CD4-positive, alpha-beta T cell treated with Interleukin-6 at 100 ng/mL for 8 hours (primary cell): ENCODE measurements around the gene NSL1.

ENCODE experiments used
- DNase-seq: peaks from one replicate; pipeline ENCODE4 v3.0.0-alpha.2; 2020; ENCODE audit warnings: mixed read lengths, low spot score

Gene NSL1

DNA sequence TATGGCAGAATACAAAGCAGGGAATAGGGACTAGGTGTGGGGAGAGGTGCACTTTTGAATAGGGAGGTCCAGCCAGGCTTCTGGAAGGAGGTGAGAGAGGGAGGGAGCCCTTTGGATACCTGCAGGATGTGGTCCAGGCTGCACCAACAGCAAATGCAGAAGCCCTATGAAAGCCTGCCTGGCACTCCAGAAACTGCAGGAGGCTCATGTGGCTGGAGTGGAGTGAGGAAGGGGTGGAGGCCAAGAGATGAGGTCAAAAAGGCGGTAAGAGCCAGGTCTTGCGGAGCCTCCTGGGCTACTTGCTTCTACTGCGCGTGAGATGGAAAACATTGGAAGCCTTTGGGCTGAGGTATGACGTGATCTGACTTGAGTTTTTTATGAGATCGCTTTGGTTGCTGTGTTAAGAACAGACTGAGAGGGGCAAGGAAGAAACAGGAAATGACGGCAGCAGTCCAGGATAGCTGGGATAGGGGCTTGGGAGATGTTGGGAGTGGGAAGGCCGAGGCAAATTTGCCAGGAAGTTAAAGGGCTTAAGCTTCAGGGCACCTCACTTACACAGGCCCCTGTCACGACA lies 87.5 kb downstream of the NSL1 start:
- no peak for DNase-seq

GRCh38 chr1:212702672-212703071 lies 88.9 kb downstream of the NSL1 start:
- no peak for DNase-seq

DNA sequence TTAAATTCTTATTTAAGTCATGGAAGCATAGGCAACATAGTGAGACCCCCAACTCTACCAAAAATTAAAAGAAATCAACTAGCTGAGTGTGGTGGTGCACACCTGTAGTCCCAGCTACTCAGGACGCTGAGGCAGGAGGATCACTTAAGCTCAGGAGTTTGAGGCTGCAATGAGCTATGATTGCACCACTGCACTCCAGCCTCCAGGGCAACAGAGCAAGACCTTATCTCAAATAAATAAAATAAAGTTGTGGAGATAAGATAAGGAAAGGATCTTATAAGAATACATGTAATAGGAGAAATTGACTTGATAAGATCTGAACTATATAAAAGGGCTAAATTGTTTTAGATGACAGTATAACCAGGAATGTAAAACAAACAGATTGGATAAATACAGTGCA lies 89.7 kb downstream of the NSL1 start:
- DNase-seq, result no peak

DNA sequence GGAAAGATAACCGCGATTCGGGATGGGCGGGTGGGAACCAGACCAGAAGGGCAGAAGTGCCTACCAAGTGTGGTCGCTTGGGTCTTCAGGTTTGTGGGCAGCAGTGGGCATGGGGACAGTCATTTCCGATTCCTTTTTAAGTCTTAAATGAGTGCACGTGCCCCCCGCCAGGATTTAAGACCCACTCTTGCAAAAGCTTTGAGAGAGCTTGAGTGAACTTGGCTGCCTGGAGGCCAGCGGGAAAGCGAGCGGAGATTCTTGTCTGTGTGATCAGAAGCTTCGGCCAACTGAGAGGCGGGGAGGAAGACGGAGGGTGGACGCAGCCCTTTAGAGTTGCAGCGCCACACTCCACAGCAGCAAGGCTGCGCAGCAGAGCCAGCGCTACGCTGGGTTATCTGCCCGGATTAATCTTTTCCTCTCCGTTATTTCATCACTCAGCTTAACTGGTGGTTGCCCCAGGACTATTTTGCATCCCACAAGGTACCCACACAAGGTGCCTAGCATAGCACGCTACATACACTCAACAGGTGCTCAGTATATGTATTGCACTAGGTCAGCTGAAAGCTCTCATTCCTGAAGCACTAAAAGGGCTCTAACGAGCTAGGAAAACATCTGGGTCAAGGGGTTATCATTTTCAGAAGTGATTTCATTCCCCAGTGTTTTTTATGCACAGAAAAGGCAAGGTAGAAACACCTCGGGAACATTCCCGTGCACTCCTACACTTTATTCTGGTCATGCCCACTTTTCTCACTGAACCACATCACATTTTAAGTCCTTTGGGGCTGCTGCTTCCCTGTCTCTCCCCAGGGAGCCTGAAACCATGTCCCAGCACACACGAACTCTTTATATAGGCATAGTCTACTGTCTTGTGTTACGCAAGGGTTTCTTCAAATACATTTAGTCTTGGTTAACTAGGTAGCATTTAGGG lies 90.4 kb downstream of the NSL1 start:
- DNase-seq, result no peak

DNA sequence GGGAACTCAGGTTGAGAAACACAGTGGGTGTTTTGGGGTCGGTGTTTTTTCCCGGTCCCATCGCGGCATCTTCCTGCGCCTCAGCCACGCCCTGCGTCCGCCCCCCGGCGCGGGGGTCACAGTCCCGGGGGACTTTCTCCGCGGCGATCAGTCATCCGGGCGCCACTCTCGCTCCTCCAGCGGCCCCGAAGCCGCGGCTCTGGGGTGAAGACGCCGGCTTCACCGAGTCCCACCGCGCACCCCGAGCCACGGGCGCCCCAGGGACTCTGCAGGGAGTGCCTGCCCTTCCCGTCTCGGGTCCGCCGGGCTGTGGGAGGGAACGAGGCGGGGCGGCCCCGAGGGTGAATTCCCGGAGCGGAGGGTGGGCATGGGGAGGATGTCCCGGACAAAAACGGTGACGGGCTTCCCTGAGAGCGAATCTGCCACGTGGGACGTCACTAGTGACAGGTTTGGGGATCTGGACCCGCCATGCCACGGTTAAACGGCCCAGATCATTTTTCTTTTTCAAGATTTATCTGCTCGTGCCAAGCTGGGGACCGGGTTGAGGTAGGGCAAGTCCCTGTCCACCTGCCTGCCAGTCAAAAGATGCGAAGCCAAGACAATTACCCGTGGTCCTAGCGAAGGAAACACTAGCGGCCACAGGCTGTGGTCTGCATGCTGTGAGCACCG lies 91.2 kb downstream of the NSL1 start:
- peak; percentile 19 for DNase-seq

DNA sequence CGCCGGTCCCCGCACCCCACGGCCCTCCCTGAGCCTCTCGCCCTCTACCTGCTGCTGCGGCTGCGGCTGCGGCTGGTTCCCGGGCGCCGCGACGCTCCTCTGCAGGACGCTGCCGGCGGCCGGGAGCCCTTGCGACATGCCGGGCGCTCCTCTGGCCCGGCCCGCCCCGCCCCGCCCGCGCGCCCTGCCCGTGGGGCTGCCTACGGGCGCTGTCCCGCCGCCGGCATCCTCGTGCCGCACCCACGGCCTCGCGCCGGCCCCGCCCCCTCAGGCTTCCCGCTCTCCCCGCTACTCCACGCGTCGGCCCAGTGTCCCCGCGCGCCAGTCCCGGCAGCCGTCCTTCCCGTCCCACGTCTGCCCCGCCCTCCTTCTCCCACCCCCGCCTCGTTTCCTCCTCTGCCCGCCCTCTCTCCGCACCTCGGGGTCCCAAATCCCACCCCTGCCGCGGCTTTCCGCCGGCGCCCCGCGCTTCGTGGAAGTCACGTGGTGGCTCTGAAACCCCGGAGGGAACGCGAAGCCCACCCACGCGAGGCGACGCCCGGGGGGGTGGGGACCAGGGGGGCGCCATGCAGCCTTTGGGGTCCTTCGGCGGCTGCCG lies 91.9 kb downstream of the NSL1 start, which contains the start of gene BATF3:
BATF3 (minus strand) TSS at position 216 of the 598 bp plus-strand sequence; CDS start at position 138, 78 bp downstream.
- peak; percentile 37 for DNase-seq

DNA sequence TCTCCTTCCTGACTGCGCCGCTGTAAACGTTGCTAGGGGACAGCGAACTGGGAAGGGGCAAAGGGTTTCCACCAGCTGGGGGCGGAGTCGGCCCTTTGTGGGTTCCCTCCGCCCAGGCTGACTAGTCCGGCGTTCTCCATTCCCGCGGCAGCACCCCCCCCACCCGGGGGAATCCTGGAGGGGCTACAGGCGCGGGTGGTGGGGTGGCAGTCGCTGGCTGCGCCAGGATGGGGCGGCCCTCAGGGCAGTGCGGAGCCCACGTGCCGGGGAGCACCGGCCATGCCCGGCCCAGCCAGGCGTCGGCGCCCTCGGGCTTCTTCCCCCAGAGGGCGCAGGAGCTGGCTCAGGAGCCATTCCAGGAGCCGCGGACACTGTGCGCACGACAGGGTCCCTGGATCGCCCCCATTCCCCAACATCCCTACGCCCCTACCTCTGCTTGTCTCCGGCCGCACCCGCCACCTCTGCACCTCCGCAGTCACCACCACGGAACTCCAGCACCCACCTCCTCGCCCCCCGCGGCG lies 92.4 kb downstream of the NSL1 start:
- peak; percentile 33 for DNase-seq

DNA sequence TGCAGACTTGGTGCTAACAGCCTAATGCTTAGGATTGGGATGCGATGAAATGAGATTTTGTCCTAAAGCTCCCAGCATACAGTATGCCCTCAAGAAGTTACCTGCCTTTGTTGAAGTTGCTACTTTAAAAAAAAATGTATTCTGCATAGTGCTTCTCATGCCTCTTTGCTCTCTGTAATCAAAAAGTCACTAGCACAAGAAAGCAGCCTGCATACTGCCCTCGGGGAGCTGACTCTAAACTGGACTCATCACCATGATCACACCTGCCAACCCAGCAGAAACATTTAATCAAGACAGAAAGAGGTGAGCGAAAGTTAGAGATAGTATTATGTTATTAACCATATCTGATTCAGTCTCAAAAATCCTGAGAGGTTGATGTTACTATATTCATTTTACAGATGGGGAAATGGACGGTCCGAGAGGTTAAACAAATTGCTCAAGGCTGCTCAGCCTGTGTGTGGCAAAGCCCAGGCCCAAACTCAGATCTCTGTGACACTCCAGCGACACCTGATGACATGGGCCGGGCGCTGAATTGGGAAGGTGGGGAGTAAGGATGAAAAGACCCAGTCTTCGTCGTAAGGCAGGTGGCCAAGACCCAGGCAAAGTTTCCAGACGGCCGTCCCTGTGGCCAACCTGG lies 93.0 kb downstream of the NSL1 start:
- DNase-seq, result no peak

DNA sequence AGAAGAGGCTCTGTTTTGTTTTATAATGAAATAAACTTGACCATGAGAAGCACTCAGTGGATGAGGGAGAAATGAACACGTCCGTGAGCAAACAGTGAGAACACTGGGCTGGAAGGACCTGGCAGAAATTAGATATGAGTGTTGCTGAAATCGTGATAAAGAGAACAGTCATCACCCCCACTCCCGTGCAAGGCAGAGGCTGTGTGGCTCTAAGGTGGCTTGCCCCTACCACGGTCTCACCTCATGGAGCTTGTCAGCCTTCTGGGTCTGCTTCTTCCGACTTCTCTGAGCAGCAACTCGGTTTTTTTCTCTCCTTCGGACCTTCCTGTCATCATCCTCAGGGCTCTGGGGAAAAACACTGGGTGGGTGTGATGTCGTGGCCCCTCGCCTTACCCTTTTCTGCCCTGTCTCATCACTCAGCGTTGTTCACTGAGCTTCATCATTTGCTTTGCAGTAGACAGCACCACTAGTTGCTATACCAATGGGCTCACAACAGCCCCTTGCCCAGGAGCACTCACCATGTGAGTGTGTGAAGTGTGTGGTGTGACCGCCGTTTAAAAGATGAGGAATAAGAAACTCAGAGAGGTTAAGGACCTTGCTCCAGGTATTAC lies 94.8 kb downstream of the NSL1 start:
- DNase-seq, result no peak

- no peak for DNase-seq
Observed at GRCh38 chr1:212692774-212693644, 98.6 kb downstream of the NSL1 start.

GRCh38 chr1:212691561-212692071 lies 100.0 kb downstream of the NSL1 start:
- DNase-seq, result no peak

DNA sequence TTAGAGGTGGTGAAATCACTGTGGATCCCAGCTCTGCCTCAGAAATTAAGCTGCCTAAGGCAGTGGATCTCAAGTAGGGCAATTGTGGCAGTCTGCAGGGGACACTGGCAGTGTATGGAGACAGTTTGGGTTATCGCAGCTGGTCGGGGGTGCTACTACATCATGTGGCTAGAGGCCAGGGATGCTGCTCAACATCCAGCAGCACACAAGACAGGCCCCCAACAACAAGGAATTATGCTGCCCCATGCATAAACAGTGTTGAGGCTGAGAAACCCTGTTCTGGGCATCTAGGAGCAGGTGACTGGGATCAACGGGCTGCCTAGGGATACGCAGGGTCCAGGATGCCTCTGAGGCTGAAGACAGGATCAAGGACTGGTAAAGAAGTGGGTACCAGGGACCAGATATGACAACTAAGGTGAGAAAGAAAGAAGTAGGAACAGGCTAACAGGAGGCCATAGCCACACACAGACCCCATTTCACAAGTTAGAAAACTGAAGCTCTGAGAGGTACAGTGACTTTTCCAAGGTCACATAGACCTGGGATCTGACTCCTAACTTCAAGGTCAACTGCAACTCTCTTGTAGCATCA lies 100.7 kb downstream of the NSL1 start:
- DNase-seq, result no peak

DNA sequence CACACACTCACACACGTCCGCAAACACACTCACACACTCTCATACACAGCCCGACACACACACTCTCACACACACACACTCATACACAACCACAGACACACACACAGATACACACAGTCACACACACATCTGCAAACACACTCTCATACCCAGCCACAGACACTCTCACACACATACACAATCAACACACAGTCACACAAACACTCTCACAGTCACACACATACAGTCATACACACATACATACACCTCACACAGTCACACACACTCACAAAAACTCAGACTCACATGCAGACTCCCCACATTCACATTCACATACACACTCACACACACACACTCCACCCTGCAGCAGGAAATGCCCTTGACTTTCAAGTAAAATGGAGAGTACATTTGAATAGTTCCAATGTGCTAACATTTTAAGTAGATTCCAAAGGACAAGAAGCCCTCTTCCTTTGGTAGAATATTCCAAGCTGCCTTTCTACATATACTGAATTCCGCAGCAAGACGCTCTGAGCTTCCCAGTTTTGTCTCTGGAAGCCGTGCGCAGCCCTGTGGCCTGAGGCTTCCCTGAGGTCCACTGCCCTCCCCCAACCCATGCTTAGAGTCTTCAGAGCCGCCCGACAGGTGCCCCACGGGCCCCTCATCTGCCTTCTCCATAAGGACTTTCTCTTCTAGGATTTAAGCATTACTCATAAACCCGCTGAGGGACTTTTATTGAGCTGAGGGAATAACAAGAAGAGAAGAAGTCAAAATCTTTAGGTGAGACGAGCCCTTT lies 101.6 kb downstream of the NSL1 start:
- no peak for DNase-seq

- DNase-seq, result no peak
Observed at GRCh38 chr1:212689196-212689725, 102.3 kb downstream of the NSL1 start.

GRCh38 chr1:212688341-212689047 lies 103.1 kb downstream of the NSL1 start:
- DNase-seq, result no peak

DNA sequence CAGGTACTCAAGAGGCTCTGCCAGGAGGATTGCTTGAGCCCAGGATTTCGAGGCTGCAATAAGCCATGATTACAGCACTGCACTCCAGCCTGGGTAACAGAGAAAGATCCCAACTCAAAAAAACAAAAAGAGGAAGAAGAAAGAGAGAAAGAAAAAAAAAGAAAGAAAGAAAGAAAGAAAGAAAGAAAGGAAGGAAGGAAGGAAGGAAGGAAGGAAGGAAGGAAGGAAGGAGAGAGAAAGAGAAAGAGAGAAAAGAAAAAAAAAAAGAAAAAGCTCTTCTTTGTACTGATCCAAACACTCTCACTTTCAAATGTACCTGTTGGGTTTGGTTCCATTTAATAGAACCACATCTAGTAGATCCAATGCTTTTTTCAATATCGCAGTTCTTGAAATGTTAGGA lies 103.8 kb downstream of the NSL1 start:
- no peak for DNase-seq

GRCh38 chr1:212686591-212686990 lies 105.0 kb downstream of the NSL1 start:
- DNase-seq, result no peak

DNA sequence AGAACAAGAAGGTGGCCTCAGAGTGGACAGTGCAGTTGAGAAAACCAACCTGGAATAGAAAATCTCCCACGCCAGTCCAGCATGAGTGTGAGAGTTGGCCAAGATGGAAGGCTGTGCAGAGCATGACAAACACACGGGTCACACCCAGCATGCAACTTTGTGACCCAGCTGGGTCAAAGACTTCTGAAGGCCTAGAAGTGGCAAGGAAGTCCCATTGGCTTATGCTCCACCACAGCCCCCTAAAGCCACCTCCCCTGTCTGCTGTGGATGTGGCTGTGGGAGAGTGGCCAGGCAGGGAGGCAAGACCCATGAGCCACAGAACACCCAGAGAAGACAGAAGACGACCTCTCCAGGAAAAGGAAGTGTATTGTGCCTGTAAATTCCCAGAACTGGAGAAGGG lies 105.5 kb downstream of the NSL1 start:
- no peak for DNase-seq
